Endothelial cell of umbilical vein (primary cell): ENCODE measurements around the gene ANKRD44. TPM values are rescaled to one million over a fixed set of nuclear protein-coding genes. Genes with fewer than 3 reads are reported as not detected.

ENCODE experiments used
- BruUV-seq: library from RNA; stranded (reverse); fragments of 400-500 nt; replicated peaks from 2 replicates; lab custom pipeline; 2021; lab: Mats Ljungman, UMichigan
- CTCF ChIA-PET: fragments of 300-600, 350-600 bp; sonication (Branson Sonifier 250); formaldehyde crosslinking; loops from one replicate; lab custom pipeline; 2021; ENCODE audit warnings: antibody characterized with exemption, inconsistent platforms; lab: Charles Lee
- POLR2A ChIA-PET: fragments of 300-600, 350-600 bp; sonication (Branson Sonifier 250); formaldehyde crosslinking; loops from one replicate; lab custom pipeline; 2021; ENCODE audit warnings: antibody characterized with exemption, inconsistent platforms; lab: Charles Lee
- DNase-seq: peaks from one replicate; pipeline ENCODE4 v3.0.0-alpha.2; 2011; ENCODE audit warnings: low read depth, low spot score
- FAIRE-seq: peaks from 2 replicates; lab custom pipeline; 2011; peaks lifted over from hg19 to GRCh38; lab: Jason Lieb, UNC
- H2AFZ ChIP-seq: 2 replicates; pipeline ENCODE4 v1.6.0; 2012; ENCODE audit warnings: low read depth, low read length, control low read depth, inconsistent platforms
- H3K27ac ChIP-seq: 2 replicates; pipeline ENCODE4 v1.5.1; 2011; ENCODE audit warnings: low read depth, mild to moderate bottlenecking, control low read depth, low read length, moderate library complexity; ENCODE audit not compliant: insufficient read depth
- H3K27me3 ChIP-seq, 2 experiments: 2 replicates each; pipeline versions ENCODE4 v1.6.0 to v1.6.1; 2011; ENCODE audit warnings: low read length in 2 of 2, mixed read lengths in 1 of 2; ENCODE audit not compliant: control insufficient read depth in 2 of 2, insufficient read depth in 2 of 2
- H3K36me3 ChIP-seq, 2 experiments: 2 replicates in 1 of 2; 3 replicates in 1 of 2; pipeline ENCODE4 v1.5.1; 2011; ENCODE audit warnings: low read length in 2 of 2, mild to moderate bottlenecking in 1 of 2, moderate library complexity in 1 of 2; ENCODE audit not compliant: control insufficient read depth in 2 of 2, insufficient read depth in 2 of 2; ENCODE audit errors: extremely low read depth in 1 of 2
- H3K4me1 ChIP-seq: 3 replicates; pipeline ENCODE4 v1.5.1; 2011; ENCODE audit warnings: mild to moderate bottlenecking, low read length; ENCODE audit not compliant: control insufficient read depth, insufficient read depth; ENCODE audit errors: extremely low read depth
- H3K4me2 ChIP-seq: 2 replicates; pipeline ENCODE4 v1.6.1; 2011; ENCODE audit warnings: low read length, control low read depth, mixed read lengths; ENCODE audit not compliant: insufficient read depth
- H3K4me3 ChIP-seq, 3 experiments: fragments of 200-600 bp in 1 of 3; sonication (generic), shearing (Covaris generic) in 1 of 3; replicated peaks in 1 of 3; 2 replicates each; pipeline ENCODE4 v1.5.1; 2011 to 2016; ENCODE audit warnings: control low read depth in 3 of 3, low read length in 3 of 3, mild to moderate bottlenecking in 2 of 3, inconsistent platforms in 1 of 3, low read depth in 1 of 3, moderate library complexity in 1 of 3; ENCODE audit not compliant: insufficient read depth in 1 of 3
- H3K79me2 ChIP-seq: 2 replicates; pipeline ENCODE4 v1.6.0; 2012; ENCODE audit warnings: low read length, inconsistent platforms; ENCODE audit not compliant: control insufficient read depth, insufficient read depth
- H3K9ac ChIP-seq: replicated peaks from 2 replicates; pipeline ENCODE3; 2011; ENCODE audit warnings: low read length, control low read depth; ENCODE audit not compliant: insufficient read depth; ENCODE audit errors: extremely low read depth
- H3K9me1 ChIP-seq: replicated peaks from 3 replicates; pipeline ENCODE4 v1.6.0; 2011; ENCODE audit warnings: mild to moderate bottlenecking, low read length; ENCODE audit not compliant: control insufficient read depth, insufficient read depth; ENCODE audit errors: extremely low read depth
- H3K9me3 ChIP-seq: replicated peaks from 2 replicates; pipeline ENCODE4 v1.5.1; 2012; ENCODE audit warnings: low read length, inconsistent platforms; ENCODE audit not compliant: control insufficient read depth, insufficient read depth
- H4K20me1 ChIP-seq: replicated peaks from 2 replicates; pipeline ENCODE3; 2011; ENCODE audit warnings: mild to moderate bottlenecking, low read length; ENCODE audit not compliant: control insufficient read depth, insufficient read depth; ENCODE audit errors: extremely low read depth
- CTCF ChIP-seq, 2 donors: IDR thresholded peaks; 1 replicate in 1 of 2; 2 replicates in 1 of 2; pipeline ENCODE4 v1.5.1; 2011; ENCODE audit warnings: low read length in 2 of 2, mild to moderate bottlenecking in 2 of 2, moderate library complexity in 2 of 2, control low read depth in 1 of 2, inconsistent platforms in 1 of 2, low read depth in 1 of 2; ENCODE audit not compliant: insufficient read depth in 1 of 2; ENCODE audit errors: extremely low read depth in 1 of 2
- EZH2 ChIP-seq: IDR thresholded peaks from 2 replicates; pipeline ENCODE4 v1.6.1; 2012; ENCODE audit warnings: borderline replicate concordance, low read depth, mild to moderate bottlenecking, moderate library complexity, low read length, inconsistent platforms; ENCODE audit not compliant: severe bottlenecking
- GATA2 ChIP-seq: IDR thresholded peaks from 2 replicates; pipeline ENCODE4 v1.7.0; 2011; ENCODE audit warnings: low read depth, mild to moderate bottlenecking, moderate library complexity, mixed read lengths, low read length; ENCODE audit not compliant: insufficient read length, insufficient read depth
- MYC ChIP-seq: IDR thresholded peaks from one replicate; pipeline ENCODE4 v1.6.1; 2011; ENCODE audit warnings: mild to moderate bottlenecking, low read depth, low read length
- POLR2A ChIP-seq: IDR thresholded peaks from 2 replicates; pipeline ENCODE4 v1.6.1; 2012; ENCODE audit warnings: low read depth, mild to moderate bottlenecking, control low read depth, low read length
- dilution Hi-C: fragments of 300-500 bp; cut with MboI; formaldehyde crosslinking; loops from one replicate; pipeline ENCODE4 v1.15.0; 2019; ENCODE audit warnings: low sequenced_read_pairs; ENCODE audit not compliant: extremely low pct_ligation_motif_present
- intact Hi-C: fragments of 100-400 bp; cut with micrococcal nuclease; formaldehyde crosslinking; loops from one replicate; pipeline ENCODE4 v1.10.0; 2022
- polyA plus RNA-seq, 4 experiments: library from polyadenylated mRNA; depleted of rRNA in 3 of 4; stranded (reverse) in 3 of 4; unstranded in 1 of 4; fragments of >200 nt; gene quantifications; 2 replicates each; pipeline versions ENCODE4 v1.2.1 to v1.2.3, GENCODE V29; 2011 to 2012; ENCODE audit warnings: missing spikeins in 1 of 4
- total RNA-seq: library from RNA; stranded (reverse); gene quantifications from 2 replicates; pipeline ENCODE4 v1.2.3, GENCODE V29; 2021

Gene ANKRD44
- total and polyA plus RNA-seq, 2 donors (not counting 3 experiments of a cell fraction or from before 2014, with no cell fraction given), result 3.4 to 6.1 TPM

GRCh38 chr2:197191940-197192322 lies 118.6 kb downstream of the ANKRD44 start:
- dilution Hi-C loops (no loop called here), intact Hi-C loops (loop anchor here (1.0 to 5.0 kb wide), 5 partner anchors 79 to 585 kb away; partner anchors contain the start of gene ANKRD44)
- BruUV-seq, result no TSS peak
- Histone ChIP-seq H3K27ac (no peak overlapping the region), H3K4me2 (no peak overlapping the region), H2AFZ (no peak overlapping the region), H3K79me2 (no peaks in the 10 kb centered on the region), H3K9ac (no peak overlapping the region), H3K9me3 (no peaks in the 10 kb centered on the region), H3K4me1 (peaks cover 8% of the 10 kb centered on the region), H3K27me3 (peaks cover 0 to 5% of the 10 kb centered on the region in 2 experiments), H4K20me1 (no peaks in the 10 kb centered on the region), H3K9me1 (no peaks in the 10 kb centered on the region), H3K4me3 (no peak overlapping the region), H3K36me3 (no peaks in the 10 kb centered on the region)
- TF ChIP-seq POLR2A, result no peak
- no peak for TF ChIP-seq GATA2
- TF ChIP-seq MYC, result no peak
- no peak for FAIRE-seq
- CTCF ChIA-PET, result interaction anchor here (0.9 to 2.5 kb wide), 7 partner anchors 45 to 187 kb away, joined by 3 to 21 read pairs (median 3); no protein-coding TSS in a partner anchor
- POLR2A ChIA-PET, result no interaction called here
- no peak for DNase-seq

GRCh38 chr2:197191177-197191939 lies 119.2 kb downstream of the ANKRD44 start:
- H3K27ac ChIP-seq, result no peak overlapping the region
- no peak overlapping the region for H2AFZ ChIP-seq
- H3K9me3 ChIP-seq, result no peaks in the 10 kb centered on the region
- peak; percentile 55 for DNase-seq
- H3K79me2 ChIP-seq, result no peaks in the 10 kb centered on the region
- intact Hi-C loops (loop anchor here (1.0 to 5.0 kb wide), 5 partner anchors 79 to 586 kb away; partner anchors contain the start of gene ANKRD44), dilution Hi-C loops (no loop called here)
- TF ChIP-seq POLR2A (no peak), EZH2 (no peak), GATA2 (no peak), CTCF (IDR thresholded peaks at IDR 0.05; ENCODE audit: extremely low read depth in 1 of 2, insufficient read depth in 1 of 2, low read depth in 1 of 2, low read length in 2 of 2) (peak; percentile 36 to 37)
- ChIA-PET POLR2A (no interaction called here), CTCF (interaction anchor here (0.9 to 2.7 kb wide), 12 partner anchors 12 to 187 kb away, joined by 3 to 21 read pairs (median 5); partner anchors contain the start of gene ANKRD44)
- no peaks in the 10 kb centered on the region for H4K20me1 ChIP-seq
- H3K4me3 ChIP-seq, result no peak overlapping the region
- BruUV-seq, result no TSS peak
- H3K4me1 ChIP-seq, result peaks cover 8% of the 10 kb centered on the region
- H3K36me3 ChIP-seq, result no peaks in the 10 kb centered on the region
- no peak overlapping the region for H3K9ac ChIP-seq
- no peaks in the 10 kb centered on the region for H3K9me1 ChIP-seq
- H3K4me2 ChIP-seq, result no peak overlapping the region
- peak; percentile 52 for FAIRE-seq
- peaks cover 0 to 5% of the 10 kb centered on the region in 2 experiments for H3K27me3 ChIP-seq
